Gastrocnemius medialis (tissue), 4 donors: ENCODE results near the gene NADSYN1. TPM values are rescaled to one million over a fixed set of nuclear protein-coding genes. Genes with fewer than 3 reads are reported as not detected.

ENCODE experiments used
- ATAC-seq, 2 donors: fragments of 150-250 bp; one replicate each; pipeline ENCODE4 v1.9.1; 2016
- DNase-seq, 2 donors: peaks; one replicate each; pipeline ENCODE4 v3.0.0-alpha.2; 2019
- H3K27ac ChIP-seq, 4 donors: fragments of 200-600 bp; sonication (generic); 1 replicate in 1 of 4; 2 replicates in 3 of 4; pipeline ENCODE4 v1.5.1; 2016 to 2018; ENCODE audit warnings: mild to moderate bottlenecking in 2 of 4, moderate library complexity in 1 of 4
- H3K27me3 ChIP-seq, 3 donors: fragments of 200-600 bp; sonication (generic) in 2 of 3; 1 replicate in 1 of 3; 2 replicates in 2 of 3; pipeline versions ENCODE4 v1.5.1 to v1.6.0; 2016 to 2019; ENCODE audit warnings: mild to moderate bottlenecking in 1 of 3, moderate library complexity in 1 of 3
- H3K36me3 ChIP-seq, 2 donors: fragments of 200-600 bp; sonication (generic) in 1 of 2; one replicate each; pipeline ENCODE4 v1.5.1; 2017 to 2018
- H3K4me1 ChIP-seq, 2 donors: fragments of 200-600 bp; sonication (generic) in 1 of 2; one replicate each; pipeline ENCODE4 v1.5.1; 2016 to 2017; ENCODE audit warnings: mild to moderate bottlenecking in 2 of 2
- H3K4me3 ChIP-seq, 4 donors: fragments of 200-600 bp; sonication (generic) in 3 of 4; 1 replicate in 1 of 4; 2 replicates in 3 of 4; pipeline ENCODE4 v1.5.1; 2016 to 2019; ENCODE audit warnings: mild to moderate bottlenecking in 2 of 4
- H3K9me3 ChIP-seq, 3 donors: fragments of 200-600 bp; sonication (generic) in 2 of 3; 1 replicate in 1 of 3; 2 replicates in 2 of 3; pipeline ENCODE4 v1.5.1; 2016 to 2019
- CTCF ChIP-seq, 5 experiments: fragments of 450-650 bp in 3 of 5; fragments of 200-600 bp in 2 of 5; sonication (generic) in 2 of 5; IDR thresholded peaks in 4 of 5; conservative IDR thresholded peaks in 1 of 5; 1 replicate in 4 of 5; 2 replicates in 1 of 5; pipeline ENCODE4 v1.5.1; 2016 to 2019; ENCODE audit warnings: antibody characterized with exemption in 5 of 5, mild to moderate bottlenecking in 3 of 5, moderate library complexity in 3 of 5
- POLR2A ChIP-seq, 2 donors: fragments of 450-650 bp; IDR thresholded peaks; one replicate each; pipeline ENCODE4 v1.6.1; 2017; ENCODE audit warnings: antibody characterized with exemption in 2 of 2, mild to moderate bottlenecking in 2 of 2, moderate library complexity in 2 of 2
- in situ Hi-C, 4 donors: fragments of 200-750 bp; cut with MboI; loops; one replicate each; pipeline versions ENCODE4 v1.15.0 to v1.8.0; 2017; ENCODE audit warnings: low sequenced_read_pairs in 4 of 4
- intact Hi-C: fragments of 100-400 bp; cut with DNase I; formaldehyde crosslinking; loops from one replicate; pipeline ENCODE4 v1.15.1; 2023; ENCODE audit warnings: low total_unique reads
- total RNA-seq, 4 donors: library from RNA; depleted of rRNA; stranded (reverse); fragments of >200 nt; gene quantifications; one replicate each; pipeline versions ENCODE4 v1.1.0 to v1.2.3, GENCODE V29; 2016

NADSYN1 gene
- total RNA-seq, 4 donors from 2014 or later: 10.5 to 27.1 (median 16.0) TPM

- H3K4me3 ChIP-seq: no peak overlapping the region
- H3K27ac ChIP-seq: no peak overlapping the region
- TF ChIP-seq CTCF (IDR thresholded peaks at IDR 0.05 in 4 of 5, conservative IDR thresholded peaks at IDR 0.05 in 1 of 5) (no peak), POLR2A (IDR thresholded peaks at IDR 0.05) (no peak)
- DNase-seq (no peak), ATAC-seq (no peak)
- H3K27me3 ChIP-seq: no peaks in the 10 kb centered on the region
- no peaks in the 10 kb centered on the region for H3K9me3 ChIP-seq
- intact Hi-C loops: no loop called here
- H3K4me1 ChIP-seq: no peaks in the 10 kb centered on the region
- H3K36me3 ChIP-seq: peaks cover 0 to 54% of the 10 kb centered on the region in 2 donors
- in situ Hi-C loops: no loop called here
These were observed 9.7 kb downstream of the NADSYN1 start for GRCh38 chr11:71462726-71463125.

GRCh38 chr11:71463331-71464211 lies 10.6 kb downstream of the NADSYN1 start:
- in situ Hi-C loops: no loop called here
- no peaks in the 10 kb centered on the region for H3K27me3 ChIP-seq
- H3K27ac ChIP-seq: no peak overlapping the region
- no peaks in the 10 kb centered on the region for H3K9me3 ChIP-seq
- ATAC-seq: no peak
- H3K4me3 ChIP-seq: no peak overlapping the region
- no peaks in the 10 kb centered on the region for H3K4me1 ChIP-seq
- intact Hi-C loops: no loop called here
- DNase-seq: no peak
- H3K36me3 ChIP-seq: peaks cover 0 to 46% of the 10 kb centered on the region in 2 donors
- no peak for TF ChIP-seq CTCF (IDR thresholded peaks at IDR 0.05 in 4 of 5, conservative IDR thresholded peaks at IDR 0.05 in 1 of 5)
- TF ChIP-seq POLR2A (IDR thresholded peaks at IDR 0.05): no peak

- Histone ChIP-seq H3K36me3 (peaks cover 0 to 31% of the 10 kb centered on the region in 2 donors), H3K27me3 (no peaks in the 10 kb centered on the region), H3K4me3 (no peak overlapping the region), H3K9me3 (no peaks in the 10 kb centered on the region), H3K4me1 (no peaks in the 10 kb centered on the region), H3K27ac (no peak overlapping the region)
- no peak for TF ChIP-seq POLR2A (IDR thresholded peaks at IDR 0.05)
- TF ChIP-seq CTCF (IDR thresholded peaks at IDR 0.05 in 4 of 5, conservative IDR thresholded peaks at IDR 0.05 in 1 of 5): no peak
- DNase-seq (no peak), ATAC-seq (no peak)
- in situ Hi-C loops (no loop called here), intact Hi-C loops (no loop called here)
These were observed 12.1 kb downstream of the NADSYN1 start for GRCh38 chr11:71465054-71465453.

- Histone ChIP-seq H3K27me3 (no peaks in the 10 kb centered on the region), H3K36me3 (peaks cover 0 to 20% of the 10 kb centered on the region in 2 donors), H3K9me3 (no peaks in the 10 kb centered on the region), H3K27ac (no peak overlapping the region), H3K4me1 (no peaks in the 10 kb centered on the region), H3K4me3 (no peak overlapping the region)
- no peak for DNase-seq
- in situ Hi-C loops: no loop called here
- intact Hi-C loops: no loop called here
- TF ChIP-seq CTCF (IDR thresholded peaks at IDR 0.05 in 4 of 5, conservative IDR thresholded peaks at IDR 0.05 in 1 of 5) (no peak), POLR2A (IDR thresholded peaks at IDR 0.05) (no peak)
- no peak for ATAC-seq
These were observed 13.4 kb downstream of the NADSYN1 start for GRCh38 chr11:71466358-71466757.
